Fibroblast of lung (primary cell): Measurements from ENCODE around the gene TNC.

Experiments used
- EZH2 ChIP-seq: IDR thresholded peaks from 2 replicates; pipeline ENCODE4 v1.5.1; 2012; ENCODE audit warnings: low read length, control low read depth, mild to moderate bottlenecking; ENCODE audit errors: missing control alignments
- TF ChIP-seq, protein P1 (sequence below), 2 donors: IDR thresholded peaks in 1 of 2; conservative IDR thresholded peaks in 1 of 2; 1 replicate in 1 of 2; 2 replicates in 1 of 2; pipeline ENCODE4 v1.5.1; 2011 to 2012; ENCODE audit warnings: low read length in 2 of 2, control low read depth in 1 of 2, inconsistent platforms in 1 of 2, low read depth in 1 of 2, mild to moderate bottlenecking in 1 of 2

DNA sequence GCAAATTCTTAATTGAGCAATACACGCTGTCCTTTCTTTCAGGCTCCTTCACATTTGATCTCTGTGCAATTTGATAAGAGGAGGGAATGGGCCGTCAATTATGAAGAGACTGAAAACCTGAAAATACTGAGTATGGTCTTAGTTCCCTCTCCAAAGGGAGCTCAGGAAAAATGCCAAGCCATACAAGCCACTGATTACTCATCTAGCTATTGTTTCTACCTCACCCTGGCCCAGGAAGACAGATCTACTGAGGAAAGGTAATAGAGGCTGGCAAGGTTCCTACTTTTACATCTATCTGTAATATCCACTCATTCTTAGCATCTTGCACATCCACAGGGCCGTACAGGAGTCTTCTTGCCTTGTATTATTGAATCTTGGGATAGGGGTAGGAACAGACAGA is 23.7 kb upstream of the TNC start:
- TF ChIP-seq, protein P1, sequence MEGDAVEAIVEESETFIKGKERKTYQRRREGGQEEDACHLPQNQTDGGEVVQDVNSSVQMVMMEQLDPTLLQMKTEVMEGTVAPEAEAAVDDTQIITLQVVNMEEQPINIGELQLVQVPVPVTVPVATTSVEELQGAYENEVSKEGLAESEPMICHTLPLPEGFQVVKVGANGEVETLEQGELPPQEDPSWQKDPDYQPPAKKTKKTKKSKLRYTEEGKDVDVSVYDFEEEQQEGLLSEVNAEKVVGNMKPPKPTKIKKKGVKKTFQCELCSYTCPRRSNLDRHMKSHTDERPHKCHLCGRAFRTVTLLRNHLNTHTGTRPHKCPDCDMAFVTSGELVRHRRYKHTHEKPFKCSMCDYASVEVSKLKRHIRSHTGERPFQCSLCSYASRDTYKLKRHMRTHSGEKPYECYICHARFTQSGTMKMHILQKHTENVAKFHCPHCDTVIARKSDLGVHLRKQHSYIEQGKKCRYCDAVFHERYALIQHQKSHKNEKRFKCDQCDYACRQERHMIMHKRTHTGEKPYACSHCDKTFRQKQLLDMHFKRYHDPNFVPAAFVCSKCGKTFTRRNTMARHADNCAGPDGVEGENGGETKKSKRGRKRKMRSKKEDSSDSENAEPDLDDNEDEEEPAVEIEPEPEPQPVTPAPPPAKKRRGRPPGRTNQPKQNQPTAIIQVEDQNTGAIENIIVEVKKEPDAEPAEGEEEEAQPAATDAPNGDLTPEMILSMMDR (conservative IDR thresholded peaks at IDR 0.05 in 1 of 2, IDR thresholded peaks at IDR 0.05 in 1 of 2; ENCODE audit: low read depth in 1 of 2, low read length in 2 of 2) = no peak
- no peak for TF ChIP-seq EZH2
